Karpas-422 (cell line): Measurements from ENCODE around the gene HAUS1. TPM values are rescaled to one million over a fixed set of nuclear protein-coding genes. Genes with fewer than 3 reads are reported as not detected.

ENCODE experiments used
- DNase-seq: peaks from one replicate; pipeline ENCODE4 v3.0.0-alpha.2; 2015
- H2AFZ ChIP-seq: fragments of 200-600 bp; sonication (generic); 2 replicates; pipeline ENCODE4 v1.6.1; 2014; ENCODE audit warnings: antibody characterized with exemption, low read length, mixed read lengths
- H3K27ac ChIP-seq: fragments of 200-600 bp; sonication (generic); 2 replicates; pipeline ENCODE4 v1.5.1; 2014; ENCODE audit warnings: mild to moderate bottlenecking, low read length, moderate library complexity
- H3K27me3 ChIP-seq: fragments of 200-600 bp; sonication (generic); 2 replicates; pipeline ENCODE4 v1.6.1; 2014; ENCODE audit warnings: low read length, mixed read lengths
- H3K36me3 ChIP-seq: fragments of 200-600 bp; sonication (generic); 2 replicates; pipeline ENCODE4 v1.6.1; 2014; ENCODE audit warnings: low read length, mixed read lengths; ENCODE audit not compliant: insufficient read depth
- H3K4me1 ChIP-seq: fragments of 200-600 bp; sonication (generic); 2 replicates; pipeline ENCODE4 v1.6.1; 2014; ENCODE audit warnings: mild to moderate bottlenecking, low read length, mixed read lengths
- H3K4me2 ChIP-seq: fragments of 200-600 bp; sonication (generic); 2 replicates; pipeline ENCODE4 v1.6.1; 2014; ENCODE audit warnings: low read length, low read depth, mild to moderate bottlenecking; ENCODE audit not compliant: poor library complexity, severe bottlenecking
- H3K4me3 ChIP-seq: fragments of 200-600 bp; sonication (generic); 2 replicates; pipeline ENCODE4 v1.5.1; 2014; ENCODE audit warnings: mild to moderate bottlenecking, antibody characterized with exemption, low read length, mixed read lengths
- H3K79me2 ChIP-seq: fragments of 200-600 bp; sonication (generic); 2 replicates; pipeline ENCODE4 v1.6.1; 2014; ENCODE audit warnings: mild to moderate bottlenecking, low read length, mixed read lengths
- H3K9ac ChIP-seq: fragments of 200-600 bp; sonication (generic); 2 replicates; pipeline ENCODE4 v1.6.0; 2014; ENCODE audit warnings: low read length
- H3K9me2 ChIP-seq: fragments of 200-600 bp; sonication (generic), shearing (Covaris generic); replicated peaks from 2 replicates; pipeline ENCODE4 v1.6.0; 2014; ENCODE audit warnings: mild to moderate bottlenecking, low read length, moderate library complexity; ENCODE audit not compliant: insufficient read depth
- H3K9me3 ChIP-seq: fragments of 300-700, 200-600 bp; sonication (generic); 2 replicates; pipeline ENCODE4 v1.6.1; 2014; ENCODE audit warnings: low read length, mixed read lengths
- H4K20me1 ChIP-seq: fragments of 200-600 bp; sonication (generic); 2 replicates; pipeline ENCODE4 v1.6.1; 2014; ENCODE audit warnings: mild to moderate bottlenecking, antibody characterized with exemption, low read length, low read depth; ENCODE audit not compliant: insufficient read depth
- total RNA-seq: library from RNA; depleted of rRNA; stranded (reverse); fragments of >200 nt; shearing (Covaris generic); gene quantifications from 2 replicates; pipeline ENCODE4 v1.2.3, GENCODE V29; 2014; ENCODE audit warnings: low replicate concordance

Gene HAUS1
- total RNA-seq, 1 experiment from 2014 or later, result 30.9 TPM

DNA sequence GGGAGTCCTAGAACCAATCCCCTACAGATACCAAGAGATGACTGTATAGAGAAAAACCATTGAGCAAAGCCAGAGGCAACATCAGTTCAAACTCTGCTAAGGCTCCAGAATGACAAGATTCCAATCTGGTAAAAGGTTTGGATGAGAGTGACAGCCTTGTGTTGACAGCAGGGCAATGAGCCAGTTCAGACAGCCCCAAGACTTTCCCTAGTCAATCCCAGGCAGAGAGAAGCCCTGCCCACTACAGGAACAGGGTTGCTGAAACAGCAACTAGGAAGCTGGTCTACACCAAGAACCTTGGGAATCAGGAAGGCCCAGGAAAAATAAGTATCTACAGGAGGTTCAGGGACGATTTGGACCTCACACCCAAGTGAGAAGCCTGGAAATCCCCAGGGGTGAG is 35.4 kb upstream of the HAUS1 start:
- Histone ChIP-seq H3K4me1 (peaks cover 7% of the 10 kb centered on the region), H3K27me3 (no peaks in the 10 kb centered on the region), H4K20me1 (no peaks in the 10 kb centered on the region), H3K9me2 (no peaks in the 10 kb centered on the region), H3K4me3 (no peak overlapping the region), H3K9ac (no peak overlapping the region), H3K27ac (no peak overlapping the region), H3K79me2 (no peaks in the 10 kb centered on the region), H3K4me2 (no peak overlapping the region), H2AFZ (no peak overlapping the region), H3K36me3 (no peaks in the 10 kb centered on the region), H3K9me3 (no peaks in the 10 kb centered on the region)
- peak; percentile 20 for DNase-seq

DNA sequence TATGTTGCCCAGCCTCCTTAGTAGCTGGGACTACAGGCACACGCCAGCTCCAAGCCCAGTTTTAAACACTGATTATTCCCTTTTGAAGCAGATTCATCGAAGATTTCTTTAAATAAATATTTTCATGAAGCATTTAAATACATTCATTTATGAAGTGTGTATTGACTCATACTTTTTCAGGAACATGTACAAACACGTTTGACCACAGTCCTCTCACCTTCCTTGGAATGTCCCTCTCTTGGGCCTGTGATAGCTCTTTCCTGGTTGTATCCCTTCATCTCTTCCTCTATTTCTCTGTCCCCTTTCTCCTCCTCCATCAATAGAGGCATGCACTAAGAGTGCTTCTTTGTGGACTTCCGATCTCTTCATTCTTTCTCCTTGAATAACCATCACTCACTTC is 34.7 kb upstream of the HAUS1 start:
- Histone ChIP-seq H3K9ac (no peak overlapping the region), H2AFZ (no peak overlapping the region), H3K9me3 (no peaks in the 10 kb centered on the region), H3K36me3 (no peaks in the 10 kb centered on the region), H3K4me3 (no peak overlapping the region), H4K20me1 (no peaks in the 10 kb centered on the region), H3K4me1 (peaks cover 5% of the 10 kb centered on the region), H3K9me2 (no peaks in the 10 kb centered on the region), H3K79me2 (no peaks in the 10 kb centered on the region), H3K4me2 (no peak overlapping the region), H3K27me3 (no peaks in the 10 kb centered on the region), H3K27ac (no peak overlapping the region)
- peak; percentile 10 for DNase-seq

DNA sequence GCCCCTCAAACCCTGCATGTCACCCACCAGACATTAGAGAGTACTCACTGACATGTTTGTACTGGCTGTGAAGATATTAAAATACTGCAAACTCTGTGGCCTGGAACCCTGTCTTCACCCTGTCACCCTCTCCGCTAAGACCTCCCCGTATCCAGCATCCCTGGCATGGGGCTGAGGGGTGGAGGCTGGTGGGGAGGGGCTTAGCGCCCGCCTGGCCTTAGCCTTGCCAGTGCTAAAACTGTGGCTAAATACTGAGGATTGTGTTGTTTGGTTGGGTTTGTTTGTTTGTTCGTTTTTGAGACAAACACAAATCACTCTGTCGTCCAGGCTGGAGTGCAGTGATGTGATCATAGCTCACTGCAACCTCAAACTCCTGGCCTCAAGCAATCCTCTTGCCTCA is 34.0 kb upstream of the HAUS1 start:
- Histone ChIP-seq H3K79me2 (no peaks in the 10 kb centered on the region), H2AFZ (no peak overlapping the region), H3K27ac (no peak overlapping the region), H3K4me2 (no peak overlapping the region), H3K36me3 (no peaks in the 10 kb centered on the region), H3K9me2 (no peaks in the 10 kb centered on the region), H3K4me1 (peaks cover 5% of the 10 kb centered on the region), H3K27me3 (no peaks in the 10 kb centered on the region), H3K4me3 (no peak overlapping the region), H4K20me1 (no peaks in the 10 kb centered on the region), H3K9me3 (no peaks in the 10 kb centered on the region), H3K9ac (no peak overlapping the region)
- no peak for DNase-seq

GRCh38 chr18:46070815-46071652 is 33.2 kb upstream of the HAUS1 start:
- H3K36me3 ChIP-seq, result no peaks in the 10 kb centered on the region
- H2AFZ ChIP-seq, result no peak overlapping the region
- no peaks in the 10 kb centered on the region for H3K9me2 ChIP-seq
- H3K9me3 ChIP-seq, result no peaks in the 10 kb centered on the region
- no peak overlapping the region for H3K27ac ChIP-seq
- H3K4me1 ChIP-seq, result peaks cover 5% of the 10 kb centered on the region
- no peaks in the 10 kb centered on the region for H4K20me1 ChIP-seq
- DNase-seq, result peak; percentile 41
- H3K27me3 ChIP-seq, result no peaks in the 10 kb centered on the region
- no peaks in the 10 kb centered on the region for H3K79me2 ChIP-seq
- no peak overlapping the region for H3K4me3 ChIP-seq
- no peak overlapping the region for H3K9ac ChIP-seq
- no peak overlapping the region for H3K4me2 ChIP-seq

DNA sequence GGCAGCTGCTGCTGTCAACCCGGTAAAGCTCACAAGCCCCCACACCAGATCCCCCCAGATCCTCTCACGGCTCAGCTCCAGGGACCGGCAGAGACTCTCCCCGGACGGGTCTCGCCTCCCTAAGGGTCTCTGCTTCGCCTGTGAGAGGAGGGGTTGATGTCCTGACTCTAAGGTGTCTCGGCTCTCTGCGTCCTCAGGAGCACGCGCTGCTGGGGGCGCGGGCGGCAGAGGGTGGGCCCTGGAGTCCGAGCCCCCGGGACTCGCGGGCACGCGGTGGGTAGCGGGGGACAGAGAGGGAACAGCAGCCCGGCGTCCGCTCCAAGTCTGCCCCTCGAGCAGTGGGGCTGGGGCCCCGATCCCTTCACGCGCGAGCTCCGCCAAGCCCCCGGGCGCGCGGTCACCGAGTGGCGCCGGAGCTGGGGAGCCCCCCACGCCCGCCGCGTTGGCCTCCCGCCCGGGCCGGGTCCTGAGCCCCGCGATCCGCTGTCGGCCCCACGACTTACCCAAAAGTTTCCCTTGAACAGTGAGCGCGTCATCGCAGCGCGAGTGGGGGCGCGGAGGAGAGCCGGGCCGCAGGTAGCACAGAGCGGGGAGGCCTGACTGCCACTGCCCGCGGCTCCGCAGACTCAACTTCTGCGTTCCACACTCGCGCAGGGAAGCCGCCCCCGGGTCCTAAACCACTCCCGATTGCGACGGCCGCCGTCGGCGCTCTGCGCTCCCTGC is 32.4 kb upstream of the HAUS1 start, which contains the start of gene PSTPIP2:
TSS of gene PSTPIP2 (minus strand) at position 608 of the 723 bp plus-strand sequence. CDS start at position 536, 72 bp downstream.
- peak; percentile 33 for DNase-seq
- Histone ChIP-seq H3K4me2 (no peak within 1 kb of the TSS), H3K36me3 (no peaks in the 10 kb centered on the region), H3K4me1 (peaks cover 5% of the 10 kb centered on the region), H4K20me1 (no peaks in the 10 kb centered on the region), H3K79me2 (no peaks in the 10 kb centered on the region), H2AFZ (no peak within 1 kb of the TSS), H3K27ac (no peak within 1 kb of the TSS), H3K27me3 (no peaks in the 10 kb centered on the region), H3K4me3 (no peak within 1 kb of the TSS), H3K9me2 (no peaks in the 10 kb centered on the region), H3K9ac (no peak within 1 kb of the TSS), H3K9me3 (no peaks in the 10 kb centered on the region)

- Histone ChIP-seq H3K9me3 (no peaks in the 10 kb centered on the region), H3K4me1 (peaks cover 5% of the 10 kb centered on the region), H3K36me3 (no peaks in the 10 kb centered on the region), H2AFZ (no peak overlapping the region), H3K79me2 (no peaks in the 10 kb centered on the region), H3K9ac (no peak overlapping the region), H4K20me1 (no peaks in the 10 kb centered on the region), H3K4me3 (no peak overlapping the region), H3K27me3 (no peaks in the 10 kb centered on the region), H3K27ac (no peak overlapping the region), H3K9me2 (no peaks in the 10 kb centered on the region), H3K4me2 (no peak overlapping the region)
- peak; percentile 14 for DNase-seq
Observed at GRCh38 chr18:46072376-46072867, 31.8 kb upstream of the HAUS1 start.

DNA sequence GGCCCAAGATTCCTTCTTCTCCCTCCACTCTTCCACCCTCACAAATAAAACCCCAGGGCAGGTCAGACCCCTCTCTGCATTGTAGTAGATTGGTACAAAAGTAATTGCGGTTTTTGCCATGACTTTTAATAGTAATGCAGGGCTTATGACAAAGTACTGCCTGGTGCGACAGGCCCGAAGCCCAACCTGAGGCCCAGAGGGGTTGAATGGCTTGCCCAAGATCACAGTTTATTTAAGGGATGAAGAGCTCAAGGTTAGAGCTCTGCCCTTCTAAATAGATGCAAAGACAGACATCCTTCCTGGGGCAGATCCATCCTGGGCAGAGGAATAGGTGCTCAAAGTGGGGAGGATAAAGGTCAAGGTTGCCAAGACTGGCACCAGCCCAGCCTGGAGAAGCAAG is 31.2 kb upstream of the HAUS1 start:
- H3K9me3 ChIP-seq, result no peaks in the 10 kb centered on the region
- no peaks in the 10 kb centered on the region for H3K9me2 ChIP-seq
- no peak overlapping the region for H3K27ac ChIP-seq
- H4K20me1 ChIP-seq, result no peaks in the 10 kb centered on the region
- H3K4me1 ChIP-seq, result no peaks in the 10 kb centered on the region
- DNase-seq, result peak; percentile 36
- no peak overlapping the region for H3K9ac ChIP-seq
- no peak overlapping the region for H3K4me3 ChIP-seq
- H3K27me3 ChIP-seq, result no peaks in the 10 kb centered on the region
- no peak overlapping the region for H3K4me2 ChIP-seq
- no peak overlapping the region for H2AFZ ChIP-seq
- H3K36me3 ChIP-seq, result no peaks in the 10 kb centered on the region
- H3K79me2 ChIP-seq, result no peaks in the 10 kb centered on the region
